Keratinocyte (primary cell): ENCODE results near the gene SETX.

ENCODE experiments used
- CTCF ChIP-seq, 3 experiments: IDR thresholded peaks in 1 of 3; conservative IDR thresholded peaks in 1 of 3; optimal IDR thresholded peaks in 1 of 3; 2 replicates in 2 of 3; 3 replicates in 1 of 3; pipeline versions ENCODE3 to v1.5.1; 2011; ENCODE audit warnings: low read length in 3 of 3, mild to moderate bottlenecking in 3 of 3, moderate library complexity in 2 of 3, control low read depth in 1 of 3, inconsistent platforms in 1 of 3; ENCODE audit not compliant: insufficient read depth in 2 of 3; ENCODE audit errors: extremely low read depth in 1 of 3
- EZH2 ChIP-seq: IDR thresholded peaks from one replicate; pipeline ENCODE4 v1.6.1; 2012; ENCODE audit warnings: inconsistent platforms, mild to moderate bottlenecking, low read length, moderate library complexity

GRCh38 chr9:132249123-132249522, 105.7 kb downstream of the SETX start:
- TF ChIP-seq CTCF (optimal IDR thresholded peaks at IDR 0.05 in 1 of 3, IDR thresholded peaks at IDR 0.05 in 1 of 3, conservative IDR thresholded peaks at IDR 0.05 in 1 of 3; ENCODE audit: extremely low read depth in 1 of 3, insufficient read depth in 2 of 3, low read length in 3 of 3) (no peak), EZH2 (no peak)
